ENCODE measurements around the gene CASK.

CASK gene

GRCh38 chrX:41522081-41522480 is 401.3 kb downstream of the CASK start:
- Histone ChIP-seq H3K27me3 (replicated peaks) (no peaks in the 10 kb centered on the region), H3K27ac (no peak overlapping the region), H3K36me3 (replicated peaks) (no peaks in the 10 kb centered on the region), H3K4me3 (ENCODE audit: low read depth, low read length) (no peak overlapping the region)
- no peak for DNase-seq
- no peak for TF ChIP-seq CTCF (IDR thresholded peaks at IDR 0.05; ENCODE audit: low read depth, low read length, missing control alignments)
- in situ Hi-C loops (cut with HindIII; ENCODE audit: low pct_ligation_motif_present, low sequenced_read_pairs), result no loop called here

GRCh38 chrX:41519468-41519867 is 403.9 kb downstream of the CASK start:
- Histone ChIP-seq H3K36me3 (replicated peaks) (no peaks in the 10 kb centered on the region), H3K4me3 (ENCODE audit: low read depth, low read length) (no peak overlapping the region), H3K27me3 (replicated peaks) (no peaks in the 10 kb centered on the region), H3K27ac (no peak overlapping the region)
- no peak for DNase-seq
- in situ Hi-C loops (cut with HindIII; ENCODE audit: low pct_ligation_motif_present, low sequenced_read_pairs), result no loop called here
- TF ChIP-seq CTCF (IDR thresholded peaks at IDR 0.05; ENCODE audit: low read depth, low read length, missing control alignments), result no peak

GRCh38 chrX:41518841-41519220 is 404.5 kb downstream of the CASK start:
- Histone ChIP-seq H3K27ac (no peak overlapping the region), H3K36me3 (replicated peaks) (no peaks in the 10 kb centered on the region), H3K4me3 (ENCODE audit: low read depth, low read length) (no peak overlapping the region), H3K27me3 (replicated peaks) (no peaks in the 10 kb centered on the region)
- DNase-seq, result no peak
- TF ChIP-seq CTCF (IDR thresholded peaks at IDR 0.05; ENCODE audit: low read depth, low read length, missing control alignments), result no peak
- in situ Hi-C loops (cut with HindIII; ENCODE audit: low pct_ligation_motif_present, low sequenced_read_pairs), result no loop called here

- no peak for DNase-seq
- no peak overlapping the region for H3K27ac ChIP-seq
- no peaks in the 10 kb centered on the region for H3K36me3 ChIP-seq (replicated peaks)
- in situ Hi-C loops (cut with HindIII; ENCODE audit: low pct_ligation_motif_present, low sequenced_read_pairs), result no loop called here
- TF ChIP-seq CTCF (IDR thresholded peaks at IDR 0.05; ENCODE audit: low read depth, low read length, missing control alignments), result no peak
- H3K27me3 ChIP-seq (replicated peaks), result no peaks in the 10 kb centered on the region
- H3K4me3 ChIP-seq (ENCODE audit: low read depth, low read length), result no peak overlapping the region
These were observed 405.1 kb downstream of the CASK start for GRCh38 chrX:41518127-41518840.

- TF ChIP-seq CTCF (IDR thresholded peaks at IDR 0.05; ENCODE audit: low read depth, low read length, missing control alignments), result no peak
- Histone ChIP-seq H3K27ac (no peak overlapping the region), H3K36me3 (replicated peaks) (no peaks in the 10 kb centered on the region), H3K27me3 (replicated peaks) (no peaks in the 10 kb centered on the region), H3K4me3 (ENCODE audit: low read depth, low read length) (no peak overlapping the region)
- in situ Hi-C loops (cut with HindIII; ENCODE audit: low pct_ligation_motif_present, low sequenced_read_pairs), result no loop called here
- no peak for DNase-seq
These were observed 406.2 kb downstream of the CASK start for GRCh38 chrX:41516999-41517765.
